HS-27A (cell line): ENCODE measurements around the gene LRRC1.

Source experiments
- DNase-seq: peaks from one replicate; pipeline ENCODE4 v3.0.0-alpha.2; 2012; ENCODE audit warnings: low read depth, missing footprints

The LRRC1 gene

GRCh38 chr6:53925891-53926290, 131.1 kb downstream of the LRRC1 start:
- no peak for DNase-seq

DNA sequence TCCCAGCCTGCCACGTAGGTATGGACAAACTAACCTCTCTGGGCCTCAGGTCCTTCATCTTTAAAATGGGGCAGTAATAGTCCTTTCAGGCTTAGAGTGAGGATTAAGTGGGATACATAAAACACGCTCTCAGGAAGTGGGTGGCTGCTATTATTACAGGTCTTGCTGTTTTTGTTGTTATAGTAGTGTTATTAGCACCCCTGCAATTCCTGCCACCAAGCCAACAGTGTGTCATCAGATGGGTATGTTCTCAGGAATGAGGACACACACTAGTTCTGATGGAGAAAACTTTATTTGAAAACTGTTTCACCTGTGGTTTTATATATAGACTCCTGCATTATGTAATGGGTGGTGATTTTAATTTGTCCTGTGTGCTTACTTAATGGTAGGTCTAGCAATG, 131.7 kb downstream of the LRRC1 start:
- DNase-seq: no peak

GRCh38 chr6:53928641-53929040, 133.8 kb downstream of the LRRC1 start:
- DNase-seq: no peak

DNA sequence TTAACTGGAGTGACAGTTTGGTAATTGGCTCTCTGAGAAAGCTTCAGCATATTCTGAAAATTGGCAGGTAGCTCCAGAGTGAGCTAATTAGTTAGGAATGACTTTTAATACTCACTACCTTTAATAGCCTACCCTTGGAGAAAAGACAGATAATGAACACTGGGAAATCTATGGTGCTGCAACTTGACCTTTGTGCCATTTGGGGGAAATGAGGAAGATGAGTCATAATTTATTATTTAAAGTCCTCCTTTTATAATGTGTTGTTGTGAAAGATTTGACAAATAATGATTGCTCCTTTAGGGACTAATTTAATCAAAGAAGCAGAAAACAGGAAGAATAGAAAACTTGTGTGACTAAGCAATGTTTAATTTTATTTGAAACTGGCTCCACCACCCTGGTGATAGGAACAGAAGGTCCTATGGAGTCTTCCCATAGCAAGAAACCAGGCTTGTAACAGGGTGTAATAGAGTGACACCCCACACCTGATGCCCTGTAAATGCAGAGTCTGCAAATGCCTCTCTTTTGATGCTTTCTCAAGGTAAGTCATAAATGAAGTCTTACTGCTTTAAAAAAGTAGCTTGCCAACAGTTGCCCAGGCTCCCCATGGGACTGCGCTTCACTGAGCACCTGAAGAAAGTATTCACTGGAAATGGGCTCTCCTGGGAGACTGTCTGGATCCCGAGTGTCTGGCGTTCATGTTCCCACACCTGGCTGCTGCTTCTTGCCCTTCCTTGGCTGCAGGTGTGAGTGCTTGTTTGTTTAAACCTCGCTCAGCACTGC, 134.4 kb downstream of the LRRC1 start:
- no peak for DNase-seq

GRCh38 chr6:53929821-53930120, 135.0 kb downstream of the LRRC1 start:
- no peak for DNase-seq

DNA sequence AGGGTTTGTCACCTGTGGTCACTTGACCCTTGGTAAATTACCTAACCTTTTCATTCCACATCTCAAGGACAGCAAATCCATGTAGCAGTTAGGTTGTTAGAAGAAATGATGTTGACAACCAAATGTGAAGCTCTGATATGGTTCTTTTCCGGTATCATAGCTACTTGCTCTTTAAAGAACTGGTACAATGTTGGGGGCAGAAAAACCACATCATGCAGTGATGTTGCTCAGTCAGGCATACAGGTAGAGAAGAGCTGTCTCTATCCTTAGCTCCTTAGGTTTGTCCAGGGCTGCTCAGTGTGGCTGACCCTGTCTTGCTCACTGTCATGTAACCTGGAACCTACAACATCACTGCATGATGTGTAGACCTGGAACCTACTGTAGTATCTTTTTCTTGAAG, 135.5 kb downstream of the LRRC1 start:
- DNase-seq: no peak

DNA sequence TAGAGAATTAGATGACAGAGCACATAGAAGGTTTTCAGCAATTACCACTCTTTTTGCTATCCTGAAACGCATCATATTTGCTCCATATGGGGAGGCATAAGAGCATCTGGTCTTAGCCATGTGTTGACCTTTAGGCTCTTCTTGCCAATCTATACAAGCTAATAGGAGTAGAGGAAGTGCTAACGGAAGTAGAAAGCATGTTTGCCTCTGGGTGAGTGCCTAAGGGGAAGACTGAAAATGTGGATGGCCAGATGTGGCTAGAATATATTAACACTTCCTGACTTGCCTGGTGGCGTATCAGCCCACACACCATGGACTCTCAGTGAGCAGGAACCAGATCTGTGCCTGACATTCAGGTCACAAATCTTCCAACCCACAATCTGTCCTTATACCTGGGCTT, 136.3 kb downstream of the LRRC1 start:
- no peak for DNase-seq

GRCh38 chr6:53932516-53932915, 137.7 kb downstream of the LRRC1 start:
- DNase-seq: no peak

DNA sequence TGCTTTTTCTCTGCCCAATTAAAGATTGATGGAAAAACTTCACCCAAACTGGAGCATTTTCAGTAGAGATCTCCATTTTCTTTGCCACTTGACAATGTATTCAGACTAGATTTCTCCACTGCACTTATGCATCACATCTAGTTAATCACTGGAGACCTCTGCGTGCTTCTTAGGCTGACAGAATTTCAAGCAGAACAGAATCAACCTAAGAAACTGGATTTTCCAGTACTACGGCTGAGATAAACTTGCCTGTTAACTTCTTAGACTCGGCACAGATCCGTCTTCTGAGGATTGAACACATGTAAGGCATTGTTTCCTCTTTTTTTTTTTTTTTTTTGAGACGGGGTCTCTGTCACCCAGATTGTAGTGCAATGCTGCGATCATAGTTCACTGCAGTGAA, 139.2 kb downstream of the LRRC1 start:
- DNase-seq: no peak

- DNase-seq: no peak
These were observed 142.7 kb downstream of the LRRC1 start for GRCh38 chr6:53937461-53937860.

DNA sequence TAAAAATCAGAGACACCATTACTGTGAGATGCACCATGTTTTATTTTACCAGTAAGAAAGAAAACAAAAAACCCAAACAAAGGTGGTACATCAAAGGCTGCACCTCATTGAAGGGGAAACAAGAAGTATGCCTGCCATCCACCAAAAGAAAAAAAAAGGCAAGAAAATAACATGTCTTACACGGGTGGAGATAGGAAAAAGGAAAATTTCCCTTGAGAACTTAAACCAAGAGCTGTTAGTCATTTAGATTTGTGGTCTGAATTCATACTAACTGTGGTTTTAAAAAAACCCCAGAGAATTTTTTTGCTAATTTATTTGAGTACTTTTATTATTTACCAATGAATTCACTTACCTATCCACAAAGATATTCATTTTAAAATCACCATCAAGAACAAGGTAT, 144.0 kb downstream of the LRRC1 start:
- DNase-seq: no peak

DNA sequence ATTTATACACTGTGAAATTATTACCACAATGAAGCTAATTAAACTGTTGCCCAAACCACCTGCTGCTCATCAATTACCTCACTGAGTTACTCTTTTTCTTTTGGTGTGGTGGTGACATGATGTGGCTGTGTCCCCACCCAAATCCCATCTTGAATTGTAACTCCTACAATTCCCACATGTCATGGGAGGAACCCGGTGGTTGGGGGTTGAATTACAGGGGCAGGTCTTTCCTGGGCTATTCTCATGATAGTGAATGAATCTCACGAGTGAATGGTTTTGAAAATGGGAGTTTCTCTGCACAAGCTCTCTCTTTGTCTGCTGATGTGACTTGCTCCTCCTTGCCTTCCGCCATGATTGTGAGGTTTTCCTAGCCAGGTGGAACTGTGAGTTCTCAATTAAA, 145.0 kb downstream of the LRRC1 start:
- DNase-seq: no peak

DNA sequence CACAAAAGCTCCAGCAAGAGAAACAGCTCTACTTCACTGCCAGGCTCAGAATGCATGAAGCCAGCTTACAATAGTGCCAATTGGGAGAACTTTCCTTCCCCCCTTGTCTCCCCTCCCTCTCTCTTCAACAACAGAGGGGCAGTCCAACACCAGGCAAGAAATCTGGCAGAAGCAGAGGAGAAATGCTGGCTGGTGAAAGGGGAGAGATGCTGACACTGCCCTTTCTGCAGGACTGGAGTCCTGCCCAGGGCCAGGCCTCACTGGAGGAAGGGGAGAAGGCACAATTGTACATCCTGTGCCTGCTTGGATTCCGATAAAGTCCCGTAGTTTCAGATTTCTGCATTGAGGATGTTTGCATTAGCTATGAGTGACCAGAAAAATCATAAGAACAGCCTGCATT, 148.6 kb downstream of the LRRC1 start:
- no peak for DNase-seq

- DNase-seq: no peak
These were observed 149.3 kb downstream of the LRRC1 start for GRCh38 chr6:53944091-53944490.

GRCh38 chr6:53944543-53944942, 149.7 kb downstream of the LRRC1 start:
- no peak for DNase-seq

- DNase-seq: no peak
These were observed 151.1 kb downstream of the LRRC1 start for GRCh38 chr6:53945765-53946407.

DNA sequence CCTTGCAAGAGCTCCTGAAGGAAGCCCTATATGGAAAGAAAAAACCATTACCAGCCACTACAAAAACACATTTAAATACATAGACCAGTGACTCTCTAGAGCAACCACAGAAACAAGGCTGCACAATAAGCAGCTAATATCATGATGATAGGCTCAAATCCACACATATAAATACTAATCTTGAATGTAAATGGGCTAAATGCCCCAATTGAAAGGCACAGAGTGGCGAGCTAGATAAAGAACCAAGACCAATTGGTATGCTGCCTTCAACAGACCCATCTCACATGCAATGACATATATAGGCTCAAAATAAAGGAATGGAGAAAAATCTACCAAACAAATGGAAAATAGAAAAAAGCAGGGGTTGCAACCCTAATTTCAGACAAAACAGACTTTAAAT, 153.0 kb downstream of the LRRC1 start:
- no peak for DNase-seq

DNA sequence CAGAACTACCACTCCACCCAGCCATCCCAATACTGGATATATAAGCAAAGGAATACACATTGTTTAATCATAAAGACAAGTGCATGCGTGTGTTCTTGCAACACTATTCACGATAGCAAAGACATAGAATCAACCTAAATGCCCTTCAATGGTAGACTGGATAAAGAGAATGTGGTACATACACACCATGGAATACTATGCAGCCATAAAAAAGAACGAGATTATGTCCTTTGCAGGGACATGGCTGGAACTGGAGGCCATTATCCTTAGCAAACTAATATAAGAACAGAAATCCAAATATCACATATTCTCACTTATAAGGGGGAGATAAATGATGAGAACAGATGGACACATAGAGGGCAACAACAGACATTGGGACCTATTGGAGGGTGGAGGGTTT, 156.6 kb downstream of the LRRC1 start:
- DNase-seq: no peak

- no peak for DNase-seq
These were observed 161.4 kb downstream of the LRRC1 start for GRCh38 chr6:53956068-53956711.

- DNase-seq: no peak
These were observed 162.0 kb downstream of the LRRC1 start for GRCh38 chr6:53956804-53957203.

DNA sequence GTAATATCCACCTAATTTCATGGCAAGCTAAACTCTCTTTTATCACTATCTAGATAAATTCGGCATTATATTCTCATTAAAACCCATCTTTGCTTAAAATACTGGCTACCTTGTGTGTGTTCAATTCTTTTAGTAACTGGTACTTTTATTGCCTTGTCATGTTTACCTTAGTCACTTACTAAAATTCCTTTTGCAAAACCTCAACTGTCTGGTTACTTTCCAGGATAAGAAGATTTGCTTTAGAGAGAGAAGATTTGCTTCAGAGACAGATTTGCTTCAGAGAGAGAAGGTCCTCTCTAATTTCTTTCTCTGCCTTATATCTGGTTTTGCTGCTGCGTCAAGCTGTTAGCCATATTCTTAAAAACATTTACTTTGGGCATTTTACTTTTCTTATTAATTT, 164.9 kb downstream of the LRRC1 start:
- no peak for DNase-seq

GRCh38 chr6:53960311-53960710, 165.5 kb downstream of the LRRC1 start:
- no peak for DNase-seq

DNA sequence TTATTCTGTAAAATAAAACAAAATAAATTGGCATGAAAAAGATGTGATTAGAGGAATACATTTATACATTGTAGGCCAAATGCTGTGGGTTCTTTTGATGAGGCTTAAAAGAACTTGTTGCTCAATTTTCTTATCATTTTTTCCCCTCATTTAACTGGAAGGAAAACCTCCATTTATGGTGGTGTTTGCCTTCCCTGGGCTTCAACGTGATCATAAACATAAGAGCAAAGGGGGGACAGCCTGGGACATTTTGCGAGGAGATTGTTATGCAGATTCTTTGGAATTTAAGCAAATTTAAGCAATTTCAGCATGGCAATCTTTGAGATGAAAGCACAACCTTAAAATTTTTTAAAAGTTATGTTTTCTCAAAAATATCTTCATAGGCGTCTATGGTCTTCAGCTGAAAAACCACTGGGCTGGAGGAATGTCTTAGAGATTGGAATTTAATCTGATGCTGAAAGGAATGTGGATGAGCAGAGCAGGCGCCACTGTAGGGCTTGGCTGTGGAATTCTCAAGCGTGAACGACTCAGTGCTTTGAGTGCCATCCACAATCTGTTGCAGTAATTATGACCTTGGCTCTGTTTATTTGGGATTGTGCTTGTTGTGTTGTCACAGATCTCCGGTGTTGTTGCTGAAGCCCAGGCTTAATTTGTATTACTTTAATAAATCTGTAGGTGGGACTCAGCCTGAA, 167.0 kb downstream of the LRRC1 start:
- no peak for DNase-seq
